Measurements from ENCODE around the gene B3GNT8.
"Not testable (repeated sequence)": the region's sequence is repeated elsewhere in the genome, so short reads cannot be mapped to it uniquely, and the experiment has no call there.

The B3GNT8 gene, protein sequence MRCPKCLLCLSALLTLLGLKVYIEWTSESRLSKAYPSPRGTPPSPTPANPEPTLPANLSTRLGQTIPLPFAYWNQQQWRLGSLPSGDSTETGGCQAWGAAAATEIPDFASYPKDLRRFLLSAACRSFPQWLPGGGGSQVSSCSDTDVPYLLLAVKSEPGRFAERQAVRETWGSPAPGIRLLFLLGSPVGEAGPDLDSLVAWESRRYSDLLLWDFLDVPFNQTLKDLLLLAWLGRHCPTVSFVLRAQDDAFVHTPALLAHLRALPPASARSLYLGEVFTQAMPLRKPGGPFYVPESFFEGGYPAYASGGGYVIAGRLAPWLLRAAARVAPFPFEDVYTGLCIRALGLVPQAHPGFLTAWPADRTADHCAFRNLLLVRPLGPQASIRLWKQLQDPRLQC

DNA sequence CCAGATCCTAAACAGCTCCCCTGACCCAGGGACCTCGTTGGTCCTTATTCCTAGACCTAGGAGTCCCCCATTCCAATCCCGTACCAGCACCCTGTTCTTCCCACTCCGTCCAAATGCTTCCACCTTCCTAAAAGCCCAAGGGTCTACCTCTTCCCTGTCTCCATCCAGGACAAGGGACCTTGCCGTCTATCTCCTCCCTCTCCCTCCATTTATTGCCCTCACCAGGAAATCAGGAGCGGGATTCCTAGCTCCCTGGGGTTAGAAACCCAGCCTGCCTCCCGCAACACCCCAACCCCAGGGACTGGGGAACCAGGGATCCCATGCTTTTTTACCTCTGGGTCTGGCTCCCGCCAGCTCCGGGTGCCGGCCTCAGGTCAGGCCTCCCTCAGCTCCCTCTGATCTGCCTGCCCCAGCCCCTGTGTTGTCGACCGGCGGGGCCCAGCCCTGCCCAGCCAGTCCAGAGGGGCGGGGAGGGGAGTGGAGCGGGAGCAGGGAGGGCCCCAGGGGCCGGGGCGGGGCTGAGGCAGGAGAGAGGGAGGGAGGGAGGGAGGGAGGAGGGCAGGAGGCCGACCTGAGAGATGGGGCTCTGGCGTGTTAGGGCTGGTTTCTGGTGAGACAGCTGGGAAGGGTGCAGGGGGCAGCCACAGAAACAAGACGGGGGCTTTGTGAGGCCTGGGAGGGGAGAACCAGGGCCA, at the start of gene B3GNT8:
Gene B3GNT8 (minus strand): TSS at position 423 of the 695 bp plus-strand sequence. CDS start 596 bp downstream, outside the sequence.
- DNase-seq (ENCODE audit: low read depth in 2 of 2), result peak in 1 of 2 donors; percentile 37

DNA sequence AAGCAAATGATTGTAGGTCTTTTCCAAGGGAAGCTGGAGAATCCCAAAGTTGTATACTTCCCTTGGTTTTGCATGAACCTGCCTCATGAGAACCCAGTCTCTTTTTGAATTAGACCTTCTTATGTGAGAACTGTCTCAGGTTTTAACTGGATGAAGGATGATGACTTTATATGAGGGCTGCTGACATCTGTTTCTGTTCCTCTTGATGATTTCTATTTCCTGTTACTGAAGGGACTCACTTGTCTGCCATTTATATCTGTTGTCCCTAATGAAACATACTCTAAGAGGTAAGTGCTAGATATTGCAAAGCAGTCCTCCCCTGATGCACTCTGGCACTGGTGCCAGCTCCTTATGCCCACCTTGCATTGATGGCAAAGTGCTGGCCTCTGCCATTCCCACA, 49.4 kb upstream of the B3GNT8 start:
- no peak for DNase-seq (ENCODE audit: low read depth in 2 of 2)

DNA sequence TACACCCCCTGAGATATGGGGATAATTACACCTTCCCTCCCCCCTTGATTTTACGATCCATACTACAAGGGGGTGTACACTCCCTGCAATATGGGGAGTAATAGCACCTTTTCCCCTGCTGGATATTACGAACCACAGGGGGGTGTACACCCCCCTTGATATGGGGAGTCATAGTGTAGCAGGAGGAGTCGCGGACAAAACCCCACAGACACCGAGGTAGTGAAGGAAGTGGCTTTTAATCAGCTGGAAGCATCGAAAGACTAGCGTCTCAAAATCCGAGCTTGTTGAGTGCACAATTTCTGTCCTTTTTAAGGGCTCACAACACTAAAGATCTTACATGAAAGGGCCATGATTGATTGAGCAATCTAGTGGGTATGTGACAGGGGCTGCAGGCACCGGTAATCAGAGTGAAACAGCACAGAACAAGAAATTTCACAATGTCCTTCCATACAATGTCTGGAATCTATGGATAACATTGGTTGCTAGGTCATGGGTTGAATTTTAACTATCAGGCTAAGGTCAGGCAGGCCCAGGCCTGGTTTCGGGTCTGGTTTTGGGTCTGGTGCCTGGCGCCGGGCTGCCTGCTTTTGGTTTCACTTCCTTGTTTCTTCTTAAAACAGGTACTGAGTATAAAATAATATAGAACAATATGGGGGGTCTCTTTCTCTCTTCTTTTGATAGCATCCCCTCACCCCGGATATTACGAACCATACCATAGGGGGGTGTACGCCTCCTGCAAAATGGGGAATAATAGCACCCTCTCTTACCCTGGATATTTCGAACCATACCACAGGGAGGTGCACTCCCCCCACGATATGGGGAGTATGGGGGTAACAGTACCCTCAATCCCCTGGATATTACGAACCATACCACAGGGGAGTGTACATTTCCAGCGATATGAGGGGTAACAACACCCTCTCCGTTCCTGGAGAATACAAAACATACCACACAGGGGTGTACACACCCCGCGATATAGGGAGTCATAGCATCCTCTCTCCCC, 36.4 kb upstream of the B3GNT8 start:
- not testable (repeated sequence) for DNase-seq (ENCODE audit: low read depth in 2 of 2)

DNA sequence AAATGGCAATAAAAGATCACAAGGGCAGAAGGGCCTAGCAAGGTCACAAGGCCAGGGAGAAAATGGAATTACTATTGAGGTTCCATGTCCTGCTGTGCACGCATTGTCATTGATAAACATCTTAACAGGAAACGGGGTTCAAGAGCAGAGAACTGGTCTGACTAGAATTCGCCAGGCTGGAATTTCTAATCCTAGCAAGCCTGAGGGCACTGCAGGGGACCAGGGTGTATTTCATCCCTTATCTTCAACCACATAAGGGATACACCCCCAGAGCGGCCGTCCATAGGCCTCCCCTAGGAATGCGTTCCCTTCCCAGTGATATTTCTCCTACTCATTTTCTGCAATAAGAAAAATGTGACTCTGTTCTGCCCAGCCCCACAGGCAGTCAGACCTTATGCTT, 35.3 kb upstream of the B3GNT8 start:
- no peak for DNase-seq (ENCODE audit: low read depth in 2 of 2)

DNA sequence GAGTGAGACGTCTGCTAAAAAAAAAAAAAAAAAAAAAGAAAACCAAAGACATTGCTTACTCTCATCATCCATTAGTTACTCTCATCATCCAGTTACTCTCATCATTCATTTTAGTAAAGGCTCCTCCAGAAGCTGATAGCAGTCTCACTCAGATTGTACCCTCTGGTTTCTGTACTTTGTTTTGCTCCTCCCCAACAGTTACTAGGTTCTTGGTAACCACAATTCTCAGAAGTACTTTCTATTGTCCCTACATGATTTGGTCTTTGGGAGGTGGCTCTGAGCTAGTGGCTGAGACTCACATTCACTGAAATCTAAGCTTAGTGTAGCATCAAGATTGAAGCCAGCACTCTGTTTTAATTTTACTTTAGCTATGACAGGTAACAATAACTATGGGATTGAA, 30.1 kb upstream of the B3GNT8 start:
- DNase-seq (ENCODE audit: low read depth in 2 of 2), result no peak

DNA sequence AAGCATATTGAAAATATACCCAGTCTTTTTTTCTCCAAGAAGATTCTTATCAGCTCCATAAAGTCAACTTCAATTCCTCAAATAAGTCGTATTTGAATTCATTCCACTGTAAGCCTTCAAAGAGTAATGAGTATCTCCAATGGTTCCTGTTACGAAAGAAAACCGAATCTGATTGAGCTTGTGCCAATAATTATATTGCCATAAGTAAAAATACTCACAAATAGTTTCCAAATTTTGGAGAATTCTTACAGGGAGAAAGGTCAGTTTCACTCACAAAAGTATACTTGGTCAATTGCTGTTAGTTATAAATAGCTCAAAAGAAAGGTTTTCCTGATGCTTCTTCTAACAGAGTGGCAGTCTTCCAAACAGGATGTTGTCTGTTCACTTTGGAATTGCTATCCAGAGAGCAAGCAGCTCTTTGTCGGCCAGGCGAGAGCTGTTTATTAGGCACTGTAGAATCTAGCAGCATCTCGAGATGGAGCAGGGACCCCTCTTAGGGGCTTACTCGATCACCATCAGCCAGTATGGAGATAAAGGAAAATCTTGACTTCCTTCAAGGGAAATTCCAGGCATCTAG, 29.3 kb upstream of the B3GNT8 start:
- no peak for DNase-seq (ENCODE audit: low read depth in 2 of 2)

DNA sequence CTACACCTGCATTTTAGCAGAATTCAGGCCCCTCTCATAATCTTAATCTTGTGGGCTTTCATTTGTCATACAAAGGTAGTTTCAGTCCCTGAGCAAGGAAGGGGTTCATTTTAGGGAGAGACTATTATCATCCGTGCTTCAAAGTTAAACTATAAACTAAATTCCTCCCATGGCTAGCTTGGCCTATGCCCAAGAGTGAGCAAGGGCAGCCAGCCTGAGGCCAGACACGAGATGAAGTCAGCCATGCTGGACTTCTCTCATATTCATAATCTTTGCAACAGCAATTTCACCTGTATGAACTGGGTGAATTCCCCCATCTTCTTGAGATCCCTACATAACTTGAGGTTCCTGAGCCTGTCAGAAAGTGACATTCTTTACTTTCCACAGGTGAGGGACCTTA, 28.8 kb upstream of the B3GNT8 start:
- DNase-seq (ENCODE audit: low read depth in 2 of 2), result no peak

DNA sequence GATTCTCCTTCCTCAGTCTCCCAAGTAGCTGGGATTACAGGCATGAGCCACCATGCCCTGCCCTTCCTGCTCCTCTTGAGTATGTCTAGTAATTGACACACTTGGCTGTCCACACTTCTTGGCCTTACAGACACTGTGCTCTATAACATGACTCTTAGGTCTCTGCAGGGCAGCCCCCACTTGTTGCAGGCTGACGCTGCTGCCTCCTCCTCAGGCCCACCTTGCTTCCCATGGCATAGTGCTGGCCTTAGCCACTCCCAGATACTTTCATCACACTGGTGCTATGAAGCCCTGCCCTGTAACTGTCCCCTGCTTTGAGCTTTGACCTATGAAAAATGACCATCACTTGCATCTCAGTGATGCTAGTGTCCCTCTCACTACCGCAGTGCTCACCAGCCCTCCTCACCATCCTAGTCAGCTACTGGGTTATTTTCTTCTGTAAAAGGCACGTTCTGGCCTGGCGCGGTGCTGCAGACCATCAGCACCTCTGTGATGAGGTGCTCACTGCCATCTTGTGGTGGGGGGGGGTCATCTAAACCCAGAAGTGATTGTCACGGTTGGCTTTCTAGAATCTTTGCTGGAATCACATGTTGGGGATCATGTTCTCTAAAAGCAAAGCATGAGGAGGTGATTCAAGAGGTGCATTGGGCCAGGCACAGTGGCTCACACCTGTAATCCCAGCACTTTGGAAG, 25.6 kb upstream of the B3GNT8 start:
- no peak for DNase-seq (ENCODE audit: low read depth in 2 of 2)

DNA sequence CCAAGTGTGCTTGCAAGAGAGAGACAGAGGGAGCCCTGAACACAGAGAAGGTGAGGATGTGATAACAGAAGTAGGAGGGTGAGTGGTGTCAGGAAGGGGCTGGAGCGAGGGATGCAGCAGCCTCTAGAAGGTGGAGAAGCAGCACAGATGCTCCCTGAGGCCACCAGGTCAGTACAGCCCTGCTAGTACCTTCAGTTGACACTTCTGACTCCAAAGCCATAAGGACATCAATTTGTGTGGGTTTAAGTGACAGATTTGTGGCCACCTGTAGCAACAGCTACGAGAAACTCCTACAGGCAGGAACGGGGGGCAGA, 22.6 kb upstream of the B3GNT8 start:
- DNase-seq (ENCODE audit: low read depth in 2 of 2), result no peak

DNA sequence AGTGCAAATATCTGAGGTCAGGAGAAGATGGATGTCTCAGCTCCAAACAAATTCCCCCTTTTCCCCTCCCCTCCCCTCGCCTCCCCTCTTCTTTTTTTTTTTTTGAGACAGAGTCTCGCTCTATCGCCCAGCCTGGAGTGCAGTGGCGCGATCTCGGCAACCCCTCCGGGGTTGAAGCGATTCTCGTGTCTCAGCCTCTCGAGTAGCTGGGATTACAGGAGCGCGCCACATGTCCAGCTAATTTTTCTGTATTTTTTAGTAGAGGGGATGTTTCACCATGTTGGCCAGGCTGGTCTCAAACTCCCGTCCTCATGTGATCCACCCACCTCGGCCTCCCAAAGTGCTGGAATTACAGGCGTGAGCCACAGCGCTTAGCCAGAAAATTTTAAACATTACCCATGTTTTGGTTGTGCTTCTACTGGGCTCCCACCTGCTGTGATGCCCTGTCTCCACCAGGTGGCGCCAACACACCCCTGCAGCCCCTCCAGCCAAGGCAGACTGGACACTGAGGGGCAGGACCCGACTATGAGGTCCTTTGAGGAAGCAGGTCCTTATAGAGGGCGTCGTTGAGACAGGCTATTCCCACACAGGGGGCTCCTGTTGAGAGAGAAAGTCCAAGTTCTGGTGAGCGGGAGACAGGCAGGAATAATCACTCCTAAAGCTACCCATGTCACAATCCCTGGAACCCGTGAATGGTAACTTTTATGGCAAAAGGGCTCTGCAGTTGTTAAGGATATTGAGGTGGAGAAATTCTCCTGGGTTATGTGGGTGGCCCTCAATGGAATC, 22.1 kb upstream of the B3GNT8 start:
- peak; percentile 43 to 59 for DNase-seq (ENCODE audit: low read depth in 2 of 2)

DNA sequence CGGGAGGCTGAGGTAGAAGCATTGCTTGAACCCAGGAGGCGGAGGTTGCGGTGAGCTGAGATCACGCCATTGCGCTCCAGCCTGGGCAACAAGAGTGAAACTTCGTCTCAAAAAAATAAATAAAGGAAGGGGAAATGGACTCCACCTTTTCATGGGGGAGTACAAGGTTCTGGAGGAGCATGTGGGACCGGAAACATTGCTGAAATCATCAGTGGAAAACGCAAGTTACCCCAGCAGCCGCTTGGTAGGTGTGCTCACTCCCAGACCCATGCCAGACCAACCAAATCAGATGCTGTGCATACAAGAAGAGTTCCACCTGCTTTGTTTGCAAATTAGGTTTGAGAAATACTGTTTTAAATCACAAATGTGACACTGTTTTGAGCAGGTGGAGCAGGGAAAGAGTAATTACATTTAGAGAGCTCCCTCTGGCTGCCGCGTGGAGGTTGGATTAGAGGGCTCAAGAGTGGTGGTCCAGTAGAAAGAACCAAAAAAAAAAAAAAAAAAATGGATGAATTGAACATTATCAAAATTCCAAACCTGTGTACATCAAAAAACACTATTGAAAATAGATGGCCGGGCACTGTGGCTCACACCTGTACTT, 20.7 kb upstream of the B3GNT8 start:
- DNase-seq (ENCODE audit: low read depth in 2 of 2), result no peak

DNA sequence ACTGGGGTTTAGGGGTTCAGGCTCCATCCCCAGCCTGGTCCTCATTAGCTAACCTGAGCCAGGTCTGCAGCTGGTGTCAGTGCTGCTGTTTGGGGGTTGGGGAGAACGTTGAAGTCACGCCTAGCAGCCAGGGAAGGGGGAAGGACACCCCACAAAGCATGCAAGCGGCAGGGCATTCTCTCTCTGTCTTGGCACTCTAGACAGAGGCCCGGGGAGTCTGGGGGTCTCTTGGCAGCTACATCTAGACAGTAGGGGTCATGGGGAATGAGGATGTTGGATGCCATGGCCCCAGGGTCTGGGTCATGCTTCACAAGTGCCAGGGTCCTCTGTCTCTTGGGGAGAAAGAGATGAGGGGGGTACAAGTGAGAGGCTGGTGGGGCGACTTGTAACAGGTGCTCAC, 18.4 kb upstream of the B3GNT8 start:
- no peak for DNase-seq (ENCODE audit: low read depth in 2 of 2)

DNA sequence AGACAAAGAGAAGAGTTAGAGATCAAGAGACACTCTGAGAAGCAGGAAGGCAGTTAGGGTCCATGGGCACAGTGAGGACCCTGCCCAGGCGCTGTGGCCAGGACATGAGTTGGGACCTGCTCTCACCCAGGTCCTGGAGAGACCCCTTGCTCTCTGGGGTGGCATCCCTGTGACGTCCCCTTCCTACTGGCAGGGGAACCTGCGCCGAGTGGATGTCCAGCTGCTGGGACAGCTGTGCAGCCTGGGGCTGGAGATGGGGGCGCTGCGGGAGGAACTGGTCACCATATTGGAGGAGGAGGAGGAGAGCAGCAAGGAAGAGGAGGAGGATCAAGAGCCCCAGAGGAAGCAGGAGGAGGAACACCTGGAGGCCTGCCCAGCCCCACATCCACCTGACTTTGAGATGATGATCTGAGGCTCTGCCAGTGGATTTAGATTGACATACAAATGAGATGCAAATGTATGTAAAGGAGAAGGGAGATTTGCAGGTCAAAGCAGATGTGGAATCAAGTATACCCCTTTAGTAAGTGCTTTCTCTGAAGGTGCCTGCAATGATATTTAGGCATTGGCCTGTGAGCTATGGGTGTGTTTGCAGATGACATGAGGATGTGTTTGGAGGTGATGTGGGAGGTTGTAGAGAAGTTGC, 16.8 kb upstream of the B3GNT8 start:
- no peak for DNase-seq (ENCODE audit: low read depth in 2 of 2)

DNA sequence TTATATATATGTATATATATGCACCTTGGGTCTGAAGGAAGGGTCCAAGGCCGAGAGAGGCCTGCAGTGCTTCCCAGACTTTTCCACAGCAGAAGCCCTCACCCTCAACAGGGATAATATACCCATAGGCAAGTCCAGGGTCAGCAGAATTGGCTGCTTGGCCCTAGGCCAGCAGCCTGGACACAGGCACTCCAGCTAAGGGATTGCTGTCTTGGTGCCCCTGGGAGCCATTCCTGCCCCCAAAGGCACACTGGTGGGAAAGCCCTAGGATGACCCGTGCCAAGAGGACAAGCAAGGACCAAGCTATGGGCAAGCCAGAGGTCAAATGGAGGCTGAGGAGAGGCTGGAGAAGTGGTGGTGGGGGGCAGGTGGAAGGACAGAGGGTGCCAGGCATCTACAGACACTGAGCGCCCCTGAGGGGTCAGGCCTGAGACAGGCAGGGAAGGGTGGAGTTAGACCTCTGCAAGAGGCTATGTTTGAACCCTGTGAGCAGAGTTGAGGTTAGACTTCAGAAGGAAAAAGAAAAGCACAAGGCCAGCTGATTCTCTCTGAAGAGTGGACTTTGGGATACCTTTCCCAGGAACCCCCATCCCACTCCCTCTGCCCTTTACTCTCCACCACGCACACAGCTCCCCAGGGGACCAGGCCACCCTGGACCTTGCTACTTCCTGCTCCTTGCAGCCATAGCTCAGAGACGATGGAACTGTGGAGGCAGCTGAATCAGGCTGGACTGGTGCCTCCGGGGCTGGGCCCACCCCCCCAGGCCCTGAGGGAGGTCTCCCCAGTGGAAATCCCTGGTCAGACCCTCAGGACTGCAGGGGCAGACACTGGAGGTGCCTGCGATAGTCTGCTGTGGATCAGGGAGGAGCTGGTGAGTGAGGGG, 15.5 kb upstream of the B3GNT8 start, which contains the start of gene ERICH4:
Gene ERICH4 (plus strand): TSS at position 684 of the 883 bp plus-strand sequence. CDS start 14 bp downstream, at position 698.
- no peak for DNase-seq (ENCODE audit: low read depth in 2 of 2)

DNA sequence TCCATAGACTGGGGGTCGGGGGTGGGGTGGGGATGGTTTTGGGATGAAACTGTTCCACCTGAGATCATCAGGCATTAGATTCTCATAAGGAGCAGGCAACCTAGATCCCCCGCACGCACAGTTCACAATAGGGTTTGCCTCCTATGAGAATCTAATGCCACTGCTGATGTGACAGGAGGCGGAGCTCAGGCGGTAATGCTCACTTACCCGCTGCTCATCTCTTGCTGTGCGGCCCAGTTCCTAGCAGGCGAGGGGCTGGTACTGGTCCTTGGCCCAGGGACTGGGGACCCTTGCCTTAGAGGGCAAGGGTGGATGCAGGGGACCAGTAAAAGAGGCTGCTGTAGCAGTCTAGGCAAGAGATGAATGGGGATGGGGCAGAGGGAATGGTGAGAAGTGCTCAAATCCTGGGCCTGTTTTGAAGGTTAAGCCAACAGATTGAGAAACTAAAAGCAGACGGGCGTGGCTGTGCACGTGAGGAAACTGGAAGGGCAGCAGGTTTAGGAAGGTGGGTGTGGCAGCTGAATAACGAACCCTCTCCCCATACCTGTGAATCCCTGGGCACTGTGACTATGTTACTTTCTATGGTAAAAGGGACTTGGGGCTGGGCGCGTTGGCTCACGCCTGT, 14.3 kb upstream of the B3GNT8 start:
- DNase-seq (ENCODE audit: low read depth in 2 of 2), result no peak

DNA sequence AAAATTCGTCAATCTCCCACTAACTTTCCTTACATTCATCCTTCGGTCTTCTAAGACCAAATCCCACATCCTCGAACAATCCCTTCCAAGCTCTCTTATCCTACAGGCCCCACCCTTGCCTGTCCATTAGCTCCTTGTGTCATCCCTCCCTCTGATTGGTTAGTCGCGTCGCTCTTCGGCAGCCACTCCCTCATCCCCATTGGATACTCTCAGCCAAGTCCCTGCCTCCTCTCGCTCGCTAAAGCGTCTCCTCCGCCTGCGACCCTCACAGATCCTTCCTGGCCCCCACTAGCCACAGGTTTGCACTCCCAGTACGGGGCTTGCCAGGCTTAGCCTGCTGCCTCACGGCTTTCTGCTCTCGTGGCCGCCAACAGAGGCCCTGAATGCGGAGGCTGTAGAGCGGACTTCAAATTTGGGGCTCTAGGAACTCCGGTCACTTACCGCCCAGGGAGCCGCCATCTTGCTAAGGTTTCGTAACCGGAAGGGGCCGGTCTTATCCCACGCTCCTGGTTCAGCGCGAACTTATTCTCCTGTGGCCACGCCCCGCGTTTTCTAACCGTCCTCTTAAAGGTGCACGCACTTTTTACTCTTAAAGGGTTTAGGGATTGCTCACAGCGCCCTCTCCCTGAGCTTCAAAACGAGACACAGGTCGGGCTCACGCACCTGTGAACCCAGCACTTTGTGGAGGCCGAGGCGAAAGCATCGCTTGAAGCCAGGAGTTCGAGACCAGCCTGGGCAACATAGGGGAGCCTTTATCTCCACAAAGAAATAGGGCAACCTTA, 12.5 kb upstream of the B3GNT8 start, which contains the start of gene DMAC2:
Gene DMAC2 (minus strand): TSS at position 472 of the 782 bp plus-strand sequence. CDS start 13 bp downstream, at position 459.
- peak; percentile 95 to 96 for DNase-seq (ENCODE audit: low read depth in 2 of 2)
